Peyer's patch (tissue), 4 donors: Measurements from ENCODE around the gene NDUFS7.

Source experiments
- CTCF ChIP-seq, 6 experiments: fragments of 450-650 bp in 4 of 6; fragments of 200-600 bp in 2 of 6; sonication (generic) in 1 of 6; IDR thresholded peaks; one replicate each; pipeline ENCODE4 v1.5.1; 2017 to 2019; ENCODE audit warnings: antibody characterized with exemption in 6 of 6, mild to moderate bottlenecking in 3 of 6, moderate library complexity in 1 of 6
- POLR2A ChIP-seq, 2 donors: fragments of 450-650 bp; IDR thresholded peaks; one replicate each; pipeline ENCODE4 v1.5.1; 2017; ENCODE audit warnings: antibody characterized with exemption in 2 of 2, mild to moderate bottlenecking in 2 of 2, moderate library complexity in 2 of 2

GRCh38 chr19:1355568-1356507 lies 27.9 kb upstream of the NDUFS7 start:
- no peak for TF ChIP-seq POLR2A (IDR thresholded peaks at IDR 0.05)
- no peak for TF ChIP-seq CTCF (IDR thresholded peaks at IDR 0.05)
